Chondrocyte (in vitro differentiated cells): Measurements from ENCODE around the gene STAP2. TPM values are rescaled to one million over a fixed set of nuclear protein-coding genes. Genes with fewer than 3 reads are reported as not detected.

ENCODE experiments used
- DNase-seq: peaks from one replicate; pipeline ENCODE4 v3.0.0; 2021; ENCODE audit warnings: mixed read lengths, low spot score
- H3K27ac Mint-ChIP-seq: one replicate; pipeline ENCODE4 v1.8.0; 2021; ENCODE audit warnings: mild to moderate bottlenecking, moderate library complexity, mixed read lengths; ENCODE audit not compliant: unreplicated experiment
- H3K27me3 Mint-ChIP-seq: 2 replicates; pipeline ENCODE4 v1.8.0; 2021; ENCODE audit warnings: low read depth, mixed read lengths
- H3K36me3 Mint-ChIP-seq: 2 replicates; pipeline ENCODE4 v1.8.0; 2021; ENCODE audit warnings: low read depth, mixed read lengths
- H3K4me1 Mint-ChIP-seq: 2 replicates; pipeline ENCODE4 v1.8.0; 2021; ENCODE audit warnings: low read depth, mild to moderate bottlenecking, mixed read lengths
- H3K4me3 Mint-ChIP-seq: one replicate; pipeline ENCODE4 v1.8.0; 2021; ENCODE audit warnings: mild to moderate bottlenecking, moderate library complexity, mixed read lengths; ENCODE audit not compliant: unreplicated experiment
- H3K9me3 Mint-ChIP-seq: 2 replicates; pipeline ENCODE4 v1.8.0; 2021; ENCODE audit warnings: low read depth, mixed read lengths
- total RNA-seq: library from RNA; stranded (reverse); gene quantifications from 3 replicates; pipeline ENCODE4 v1.2.1, GENCODE V29; 2021
- TF ChIP-seq, protein P1 (sequence below): fragments of 200-600 bp; sonication (generic); IDR thresholded peaks from 2 replicates; pipeline ENCODE4 v1.5.0; 2021; ENCODE audit warnings: antibody characterized with exemption, mild to moderate bottlenecking, moderate library complexity

Gene STAP2
- total RNA-seq, 1 donor from 2014 or later, result 0.85 TPM

- Mint-ChIP-seq H3K36me3 (peaks cover 2% of the 10 kb centered on the region), H3K27me3 (no peaks in the 10 kb centered on the region), H3K27ac (no peak within 1 kb of the TSS), H3K4me3 (peak within 1 kb of the TSS; percentile 62), H3K9me3 (no peaks in the 10 kb centered on the region), H3K4me1 (peaks cover 2% of the 10 kb centered on the region)
- no peak for DNase-seq
- TF ChIP-seq, protein P1, sequence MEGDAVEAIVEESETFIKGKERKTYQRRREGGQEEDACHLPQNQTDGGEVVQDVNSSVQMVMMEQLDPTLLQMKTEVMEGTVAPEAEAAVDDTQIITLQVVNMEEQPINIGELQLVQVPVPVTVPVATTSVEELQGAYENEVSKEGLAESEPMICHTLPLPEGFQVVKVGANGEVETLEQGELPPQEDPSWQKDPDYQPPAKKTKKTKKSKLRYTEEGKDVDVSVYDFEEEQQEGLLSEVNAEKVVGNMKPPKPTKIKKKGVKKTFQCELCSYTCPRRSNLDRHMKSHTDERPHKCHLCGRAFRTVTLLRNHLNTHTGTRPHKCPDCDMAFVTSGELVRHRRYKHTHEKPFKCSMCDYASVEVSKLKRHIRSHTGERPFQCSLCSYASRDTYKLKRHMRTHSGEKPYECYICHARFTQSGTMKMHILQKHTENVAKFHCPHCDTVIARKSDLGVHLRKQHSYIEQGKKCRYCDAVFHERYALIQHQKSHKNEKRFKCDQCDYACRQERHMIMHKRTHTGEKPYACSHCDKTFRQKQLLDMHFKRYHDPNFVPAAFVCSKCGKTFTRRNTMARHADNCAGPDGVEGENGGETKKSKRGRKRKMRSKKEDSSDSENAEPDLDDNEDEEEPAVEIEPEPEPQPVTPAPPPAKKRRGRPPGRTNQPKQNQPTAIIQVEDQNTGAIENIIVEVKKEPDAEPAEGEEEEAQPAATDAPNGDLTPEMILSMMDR, result no peak
These were observed 33.9 kb downstream of the STAP2 start, which contains the start of gene FSD1 for GRCh38 chr19:4304538-4305256. FSD1 (plus strand) TSS chr19:4304598; CDS start chr19:4304747, 149 bp downstream.

GRCh38 chr19:4303819-4304537, 34.6 kb downstream of the STAP2 start:
- TF ChIP-seq, protein P1, result no peak
- H3K4me1 Mint-ChIP-seq, result peaks cover 2% of the 10 kb centered on the region
- no peak for DNase-seq
- no peaks in the 10 kb centered on the region for H3K27me3 Mint-ChIP-seq
- H3K9me3 Mint-ChIP-seq, result no peaks in the 10 kb centered on the region
- no peak overlapping the region for H3K27ac Mint-ChIP-seq
- peaks cover 2% of the 10 kb centered on the region for H3K36me3 Mint-ChIP-seq
- H3K4me3 Mint-ChIP-seq, result peak overlapping the region; percentile 53

GRCh38 chr19:4302243-4302640, 36.4 kb downstream of the STAP2 start, which contains the start of gene TMIGD2:
TMIGD2 (minus strand) TSS chr19:4302389; CDS start chr19:4302385, 4 bp downstream.
- no peak within 1 kb of the TSS for H3K27ac Mint-ChIP-seq
- peaks cover 2% of the 10 kb centered on the region for H3K36me3 Mint-ChIP-seq

DNA sequence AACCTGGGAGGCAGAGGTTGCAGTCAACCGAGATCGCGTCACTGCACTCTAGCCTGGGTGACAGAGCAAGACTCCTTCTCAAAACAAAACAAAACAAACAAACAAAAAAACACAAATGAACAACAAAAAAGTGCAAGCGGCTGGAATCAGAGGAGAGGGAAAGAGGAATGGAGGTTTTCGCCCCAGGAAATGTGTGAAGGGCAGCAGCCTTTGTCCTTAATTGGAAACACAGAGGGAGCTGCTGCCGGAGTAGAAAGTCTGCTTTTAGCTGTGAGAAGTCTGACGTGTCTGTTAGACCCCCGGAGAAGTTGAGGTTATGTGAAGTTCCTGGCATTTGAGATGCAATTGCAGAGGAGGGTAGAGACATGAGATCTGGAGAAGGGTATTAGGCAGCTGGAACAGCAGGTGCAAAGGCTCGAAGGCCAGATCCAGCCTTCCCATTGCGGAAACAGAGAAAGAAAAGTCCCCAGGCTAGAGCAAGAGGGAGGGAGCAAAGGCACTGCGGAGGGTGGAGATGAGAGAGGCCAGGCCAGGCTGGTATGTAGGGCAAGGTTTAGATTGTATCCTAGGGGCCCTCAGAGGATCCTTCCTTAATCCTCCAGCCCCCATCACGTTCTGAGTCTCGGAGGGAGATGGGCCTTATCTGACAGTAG, 36.9 kb downstream of the STAP2 start:
- H3K27me3 Mint-ChIP-seq, result no peaks in the 10 kb centered on the region
- TF ChIP-seq, protein P1, result no peak
- no peak overlapping the region for H3K27ac Mint-ChIP-seq
- no peaks in the 10 kb centered on the region for H3K9me3 Mint-ChIP-seq
- no peak for DNase-seq
- H3K36me3 Mint-ChIP-seq, result peaks cover under 1% of the 10 kb centered on the region
- H3K4me3 Mint-ChIP-seq, result no peak overlapping the region
- peaks cover 2% of the 10 kb centered on the region for H3K4me1 Mint-ChIP-seq

More at GRCh38 chr19:4302243-4302640, 36.4 kb downstream of the STAP2 start, which contains the start of gene TMIGD2:
- Mint-ChIP-seq H3K27me3 (no peaks in the 10 kb centered on the region), H3K9me3 (no peaks in the 10 kb centered on the region), H3K4me3 (no peak within 1 kb of the TSS), H3K4me1 (peaks cover 2% of the 10 kb centered on the region)
- no peak for DNase-seq
- TF ChIP-seq, protein P1, result no peak

- H3K4me3 Mint-ChIP-seq, result no peak overlapping the region
- H3K27ac Mint-ChIP-seq, result no peak overlapping the region
- TF ChIP-seq, protein P1, result no peak
- no peaks in the 10 kb centered on the region for H3K36me3 Mint-ChIP-seq
- H3K27me3 Mint-ChIP-seq, result peaks cover under 1% of the 10 kb centered on the region
- no peak for DNase-seq
- H3K4me1 Mint-ChIP-seq, result peaks cover 2% of the 10 kb centered on the region
- H3K9me3 Mint-ChIP-seq, result no peaks in the 10 kb centered on the region
These were observed 38.0 kb downstream of the STAP2 start for GRCh38 chr19:4300589-4300988.
